NOMO-1 treated with dmso at 0.1 percent for 144 hours (cell line): ENCODE measurements around the gene COL13A1.

Source experiments
- DNase-seq: peaks from one replicate; lab custom pipeline; 2025; ENCODE audit not compliant: unreplicated experiment; lab: John Stamatoyannopoulos, UW

The COL13A1 gene

DNA sequence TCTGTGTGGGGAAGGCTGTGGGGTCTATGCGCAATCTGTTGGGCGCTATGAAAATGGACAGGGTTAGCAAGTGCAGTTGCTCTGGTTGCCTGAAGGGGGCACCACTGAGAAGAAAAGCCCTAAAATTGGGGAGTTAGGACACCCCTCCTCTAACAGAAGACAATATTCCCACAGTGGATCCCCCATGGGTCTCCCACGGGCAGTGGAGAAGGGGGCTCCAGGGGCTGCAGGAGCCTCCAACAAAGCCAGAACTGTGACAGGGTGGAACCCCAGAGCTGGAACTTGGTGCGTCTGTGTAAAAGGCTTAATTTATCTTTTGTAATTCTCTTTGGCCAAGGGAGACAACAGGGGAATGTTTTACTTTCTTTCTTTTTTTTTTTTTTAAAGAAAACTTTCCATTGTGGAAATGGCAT is 12.5 kb upstream of the COL13A1 start:
- no peak for DNase-seq

DNA sequence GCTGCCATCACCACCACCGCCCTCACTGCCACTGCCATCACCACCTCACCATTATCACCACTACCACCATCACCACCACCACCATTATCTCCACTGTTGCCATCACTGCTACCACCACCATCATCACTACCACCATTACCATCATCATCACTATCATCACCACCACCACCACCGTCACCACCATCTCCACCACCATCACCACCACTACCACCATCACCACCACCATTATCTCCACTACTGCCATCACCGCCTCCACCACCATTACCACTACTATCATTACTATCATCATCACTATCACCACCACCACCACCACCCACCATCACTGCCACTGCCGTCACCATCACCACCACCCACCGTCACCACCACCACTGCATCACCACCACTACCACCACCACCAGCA is 9.9 kb upstream of the COL13A1 start:
- no peak for DNase-seq

DNA sequence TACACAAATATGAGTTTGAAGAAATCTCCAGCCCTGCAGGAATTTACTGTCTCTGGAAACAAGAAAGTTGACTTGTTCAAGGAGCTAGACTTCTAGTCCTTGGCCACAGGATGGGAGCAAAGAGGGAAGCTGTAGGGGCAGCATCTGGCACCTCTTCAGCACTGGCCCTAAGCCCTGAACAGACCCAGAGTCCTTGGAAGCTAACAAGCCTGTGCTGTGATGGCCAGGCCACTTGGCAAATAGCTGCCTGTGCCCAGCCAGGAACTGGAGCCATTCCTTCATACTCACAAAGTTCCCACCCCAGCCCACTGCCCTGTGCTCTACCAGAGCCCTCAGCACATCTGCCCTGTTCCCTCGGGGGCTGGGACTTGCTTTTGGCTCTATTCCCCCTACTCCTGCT is 9.4 kb upstream of the COL13A1 start:
- no peak for DNase-seq

DNA sequence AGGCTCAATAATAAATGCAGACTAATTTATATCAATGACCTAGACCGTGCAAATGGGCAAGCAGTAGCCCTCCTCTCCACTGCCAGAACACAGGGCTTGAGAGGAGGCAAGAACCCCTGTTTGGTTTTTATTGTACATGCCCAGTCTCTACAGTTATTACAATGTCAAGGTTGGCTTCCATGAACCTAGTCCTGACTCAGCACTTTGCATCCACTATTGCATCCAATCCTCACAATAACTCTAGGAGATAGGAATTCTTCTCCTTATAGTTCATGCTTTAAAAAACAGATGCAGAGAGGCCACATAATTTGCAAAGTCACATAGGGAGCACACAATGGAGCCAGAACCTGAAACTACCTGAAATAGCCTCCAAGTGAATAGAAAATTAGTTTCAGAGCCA is 7.0 kb upstream of the COL13A1 start:
- DNase-seq, result no peak

DNA sequence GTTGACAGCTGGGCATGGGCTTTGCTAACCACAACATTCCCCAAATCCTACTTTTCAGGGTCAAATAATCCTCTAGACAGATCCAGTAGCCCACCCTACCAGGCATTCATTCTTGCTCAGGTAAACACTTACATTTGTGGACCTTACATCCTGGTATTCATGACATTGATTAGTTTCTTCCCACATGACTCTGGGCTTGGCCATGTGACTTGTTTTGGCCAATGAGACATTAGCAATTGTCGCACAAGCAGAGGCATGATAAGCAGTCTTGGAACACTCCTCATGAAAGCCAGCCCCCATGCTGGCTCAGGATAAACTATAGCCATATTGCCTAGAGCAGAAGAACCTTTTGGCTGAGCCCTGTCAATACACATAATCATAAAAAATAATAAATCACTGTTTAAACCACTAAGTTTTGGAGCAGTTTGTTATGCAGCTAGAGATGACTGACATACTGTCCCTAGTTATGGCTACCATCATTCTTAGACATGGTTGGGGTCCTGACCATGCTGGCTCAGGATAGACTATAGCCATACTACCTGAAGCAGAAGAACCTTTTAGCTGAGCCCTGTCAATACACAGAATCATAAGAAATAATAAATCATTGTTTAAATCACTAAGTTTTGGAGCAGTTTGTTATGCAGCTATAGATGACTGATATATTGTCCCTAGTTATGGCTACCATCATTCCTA is 6.3 kb upstream of the COL13A1 start:
- DNase-seq, result no peak

DNA sequence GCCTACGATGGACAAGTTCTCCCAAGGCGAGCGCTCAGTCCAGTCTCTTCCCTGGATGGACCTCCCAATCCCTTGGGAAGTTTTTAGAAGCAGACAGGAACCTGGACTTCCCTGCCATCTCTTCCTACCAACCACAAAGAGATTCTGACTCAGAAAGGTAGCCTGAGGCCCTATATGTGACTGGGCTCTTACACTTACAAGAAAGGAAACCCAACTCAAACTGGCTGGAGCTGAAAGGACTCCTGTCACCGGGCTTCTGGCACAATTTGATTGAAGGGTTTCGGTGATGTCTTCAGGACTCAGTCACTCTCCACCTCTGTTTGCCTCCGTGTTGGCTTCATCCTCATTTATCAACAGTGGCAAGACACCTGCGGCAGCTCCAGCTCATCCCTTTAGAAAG is 3.7 kb upstream of the COL13A1 start:
- DNase-seq, result no peak

DNA sequence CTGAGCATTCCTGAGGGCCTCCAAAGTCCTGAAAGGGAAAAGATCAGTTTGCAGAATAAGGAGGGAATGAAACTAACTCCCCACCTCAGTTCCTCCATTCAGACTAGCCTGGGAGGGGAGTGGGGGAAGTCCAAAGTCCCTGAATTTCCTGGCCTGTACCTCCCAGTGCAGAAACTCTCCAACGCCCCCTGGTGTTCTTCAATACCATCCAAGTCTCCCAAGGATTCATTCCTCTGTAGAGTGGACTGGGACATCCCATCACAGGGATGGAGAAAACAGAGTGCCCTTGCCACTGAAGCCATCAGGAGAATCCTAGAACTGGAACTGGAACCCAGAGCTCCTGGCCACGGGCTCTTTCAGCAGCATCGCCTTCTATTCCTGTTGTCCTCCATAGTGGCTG is 1.6 kb upstream of the COL13A1 start:
- DNase-seq, result no peak

DNA sequence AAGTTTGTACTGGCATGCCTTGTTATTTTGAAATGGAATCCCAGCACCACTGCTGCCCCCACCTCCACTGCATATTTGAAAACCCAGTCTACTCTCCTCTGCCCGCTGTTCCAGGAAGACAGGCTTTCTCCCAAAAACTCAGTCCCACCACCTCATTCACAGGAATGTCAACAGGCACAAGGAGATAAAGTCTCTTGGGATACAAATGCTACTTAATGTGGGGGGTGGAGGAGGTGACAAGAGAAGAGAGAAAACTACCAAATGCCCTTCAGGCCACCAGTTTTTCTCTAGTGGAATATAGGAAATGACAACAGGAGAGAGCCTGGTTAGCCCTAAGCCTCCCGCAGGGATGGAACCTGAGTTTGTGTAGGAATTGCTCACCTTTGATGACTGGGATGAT is 1.0 kb upstream of the COL13A1 start:
- DNase-seq, result no peak

DNA sequence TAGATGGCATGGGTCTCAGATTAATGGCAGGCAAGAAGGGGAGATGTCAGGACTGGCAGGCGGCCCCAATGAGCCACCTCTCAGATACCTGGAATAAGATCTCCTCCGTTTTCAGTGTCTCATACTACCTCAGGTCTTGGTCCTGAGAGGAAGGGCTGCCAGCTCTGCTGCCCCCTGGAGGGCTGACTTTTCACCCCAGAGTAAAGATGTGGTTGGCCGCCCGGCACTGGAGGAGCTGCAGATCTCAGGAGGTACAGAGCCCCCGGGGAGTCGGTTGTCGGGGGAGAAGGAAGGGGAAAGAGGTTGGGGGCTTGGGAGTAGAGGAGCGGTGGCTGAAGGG is 642 bp upstream of the COL13A1 start:
- DNase-seq, result no peak

DNA sequence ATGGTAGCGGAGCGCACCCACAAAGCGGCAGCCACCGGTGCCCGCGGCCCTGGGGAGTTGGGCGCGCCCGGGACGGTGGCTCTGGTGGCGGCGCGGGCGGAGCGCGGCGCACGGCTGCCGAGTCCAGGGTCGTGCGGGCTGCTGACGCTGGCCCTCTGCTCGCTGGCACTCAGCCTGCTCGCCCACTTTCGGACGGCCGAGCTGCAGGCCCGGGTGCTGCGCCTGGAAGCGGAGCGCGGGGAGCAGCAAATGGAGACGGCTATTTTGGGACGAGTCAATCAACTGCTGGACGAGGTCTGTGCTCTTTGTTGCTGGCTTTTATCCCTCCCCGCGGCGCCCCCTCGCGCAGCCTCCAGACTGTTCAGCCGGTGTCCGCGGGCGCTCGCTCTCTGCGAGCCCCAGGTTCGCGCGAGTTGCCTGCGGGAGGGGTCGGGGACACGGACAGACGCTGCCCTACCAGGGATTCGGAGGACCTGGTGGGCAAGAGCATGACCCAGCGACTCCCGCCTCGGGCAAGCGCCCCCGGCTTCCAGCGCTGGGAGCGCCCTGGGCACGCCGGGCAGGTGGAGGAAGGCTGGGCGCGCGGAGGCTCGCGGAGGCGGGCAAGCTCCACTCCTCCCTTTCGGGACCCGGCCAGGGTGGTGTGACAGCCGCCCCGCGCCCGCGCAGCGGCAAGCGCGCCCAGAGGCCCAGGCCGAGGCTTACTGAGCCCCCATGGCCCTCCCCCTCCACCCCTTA is 887 bp downstream of the COL13A1 start:
- no peak for DNase-seq

DNA sequence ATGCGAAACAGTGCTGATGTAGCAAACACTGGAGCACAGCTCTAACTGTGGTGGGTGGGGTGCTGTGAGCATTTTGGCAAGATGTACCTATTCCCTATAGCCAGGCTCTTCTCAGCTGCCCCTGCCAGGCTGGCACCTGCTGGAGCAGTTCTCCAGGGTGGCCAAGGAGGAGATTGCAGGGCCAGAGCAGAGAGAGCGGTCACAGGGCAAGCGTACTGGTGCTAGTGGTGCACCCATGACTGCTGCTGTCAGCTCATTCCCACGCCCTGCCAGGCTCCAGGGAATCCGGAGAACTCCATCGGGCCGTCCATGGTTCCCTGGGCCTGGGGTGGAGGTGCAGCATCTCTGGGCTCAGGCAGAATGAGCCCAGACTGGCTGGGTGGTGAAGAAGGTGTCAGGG is 2.1 kb downstream of the COL13A1 start:
- DNase-seq, result no peak

DNA sequence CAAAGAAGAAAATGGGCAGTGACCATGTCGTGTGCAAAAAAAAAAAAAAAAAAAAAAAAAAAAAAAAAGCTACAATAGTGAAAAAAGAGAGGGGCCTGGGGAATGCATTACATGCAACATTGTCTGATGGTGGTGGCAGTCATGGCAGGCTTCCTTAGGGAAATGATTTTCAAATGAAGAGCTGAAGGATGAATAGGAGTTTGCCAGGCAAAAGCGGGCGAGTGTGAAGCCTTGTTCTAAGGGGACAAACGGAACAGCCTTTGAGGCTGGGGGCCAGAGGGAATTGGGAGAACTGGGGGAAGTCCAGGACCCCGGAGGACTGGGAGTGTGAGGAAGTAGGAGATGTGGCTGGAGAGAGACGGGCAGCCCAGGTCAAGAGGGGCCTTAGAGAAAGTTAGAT is 3.1 kb downstream of the COL13A1 start:
- no peak for DNase-seq

DNA sequence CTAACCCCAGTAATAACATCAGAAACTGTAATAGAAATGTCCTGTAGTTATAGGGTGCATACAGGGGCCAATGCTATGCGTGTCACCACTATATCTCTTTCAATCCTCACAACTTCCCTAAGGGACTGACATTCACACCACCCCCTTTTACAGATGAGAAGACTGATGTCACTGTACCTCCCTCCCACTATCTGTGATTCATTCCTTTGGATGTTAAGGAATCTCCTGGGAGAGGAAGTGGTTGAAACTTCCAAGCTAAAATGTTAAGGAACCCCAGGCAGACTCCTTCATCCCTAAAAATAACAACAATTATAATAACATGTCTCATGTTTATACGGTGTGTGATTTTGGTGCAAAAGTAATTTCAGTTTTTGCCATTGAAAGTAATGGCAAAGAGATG is 5.4 kb downstream of the COL13A1 start:
- DNase-seq, result no peak

DNA sequence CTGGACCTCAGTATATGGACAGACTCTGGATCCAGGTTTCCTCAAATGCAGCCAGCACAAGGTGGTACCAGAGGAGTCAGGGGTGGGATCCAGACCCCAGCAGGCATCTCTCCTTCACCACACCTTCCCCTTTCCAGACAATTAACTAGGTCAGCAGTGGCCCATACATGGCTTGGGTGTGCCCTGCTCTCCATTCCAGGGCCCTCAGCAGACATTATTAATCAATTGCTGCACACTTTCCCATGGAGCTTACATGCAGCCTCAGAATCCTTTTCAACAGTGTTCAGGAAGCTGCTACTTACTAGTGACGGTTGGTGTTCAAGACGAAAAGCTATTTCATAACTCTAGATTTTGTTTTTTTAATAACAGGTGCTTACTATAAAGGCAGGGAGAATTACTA is 6.0 kb downstream of the COL13A1 start:
- DNase-seq, result no peak

DNA sequence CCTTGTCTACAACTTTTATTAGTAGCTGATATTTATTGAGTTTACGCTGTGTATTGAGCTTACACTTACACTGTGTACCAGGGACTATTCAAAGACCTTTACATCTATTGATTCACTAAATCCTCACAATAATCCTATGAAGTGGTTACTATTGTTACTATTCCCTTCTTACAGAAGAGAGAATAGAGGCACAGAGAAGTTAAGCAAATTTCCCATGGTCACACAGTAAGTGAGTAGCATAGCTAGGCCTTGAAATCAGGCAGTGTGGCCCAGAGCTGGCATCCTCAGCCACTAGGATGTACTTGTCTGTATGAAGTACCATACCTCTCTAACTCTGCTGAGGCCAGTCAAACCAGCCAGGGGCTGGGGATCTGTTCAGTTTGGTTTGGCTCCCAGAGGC is 7.6 kb downstream of the COL13A1 start:
- no peak for DNase-seq

DNA sequence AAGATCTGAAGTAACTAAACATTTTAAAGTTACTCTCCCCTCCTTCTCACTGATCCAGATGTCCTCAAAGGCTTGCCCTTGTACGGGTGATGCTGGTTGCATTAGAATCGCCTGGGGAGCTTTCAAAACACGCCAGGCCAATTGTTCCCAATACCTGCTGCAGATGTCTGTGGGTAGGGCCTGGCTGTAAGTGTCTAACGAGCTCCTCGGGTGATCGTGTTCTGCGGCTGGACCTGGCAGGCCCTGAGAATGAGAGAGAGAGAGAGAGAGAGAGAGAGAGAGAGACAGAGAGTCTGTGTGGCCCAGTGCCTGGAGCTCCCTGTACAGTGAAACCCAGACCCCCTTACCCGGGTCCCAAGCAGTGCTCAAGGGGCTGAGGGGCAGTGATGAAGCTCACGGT is 8.4 kb downstream of the COL13A1 start:
- DNase-seq, result no peak

DNA sequence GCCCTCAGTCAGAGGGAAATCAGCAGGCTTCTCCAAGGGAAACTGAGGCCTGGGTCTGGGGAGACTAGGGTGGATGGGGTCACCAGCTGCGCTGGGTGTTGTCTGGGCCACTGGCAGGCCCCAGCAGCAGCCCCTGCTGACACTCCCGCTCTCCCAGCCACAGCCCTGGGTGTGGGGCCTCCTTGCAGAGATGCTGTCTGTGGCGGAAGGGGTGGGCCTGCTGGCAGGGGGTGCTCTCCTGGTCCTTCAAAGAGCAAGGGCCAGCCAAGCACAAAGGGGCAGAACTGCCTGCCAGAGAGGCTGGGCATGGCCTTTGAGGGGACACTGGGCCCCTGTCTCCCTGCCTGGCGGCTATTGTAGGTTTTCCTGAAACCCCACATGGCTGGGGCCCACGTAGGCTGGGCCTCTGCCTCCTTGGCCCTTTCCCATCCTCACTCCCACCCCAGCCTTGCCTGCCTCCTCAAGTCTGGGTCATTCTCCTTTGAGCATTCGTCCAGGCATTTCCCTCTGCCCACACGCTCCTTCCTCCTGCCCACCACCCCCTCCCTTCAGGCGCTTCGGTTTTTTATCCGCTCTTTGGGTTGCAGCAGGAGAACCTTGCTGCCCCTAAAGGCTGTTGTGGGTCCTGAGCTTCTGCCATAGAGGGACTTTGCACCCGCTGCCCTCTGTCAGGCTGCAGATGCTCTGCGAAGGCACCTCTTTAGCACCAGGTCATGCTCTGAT is 9.1 kb downstream of the COL13A1 start:
- no peak for DNase-seq

DNA sequence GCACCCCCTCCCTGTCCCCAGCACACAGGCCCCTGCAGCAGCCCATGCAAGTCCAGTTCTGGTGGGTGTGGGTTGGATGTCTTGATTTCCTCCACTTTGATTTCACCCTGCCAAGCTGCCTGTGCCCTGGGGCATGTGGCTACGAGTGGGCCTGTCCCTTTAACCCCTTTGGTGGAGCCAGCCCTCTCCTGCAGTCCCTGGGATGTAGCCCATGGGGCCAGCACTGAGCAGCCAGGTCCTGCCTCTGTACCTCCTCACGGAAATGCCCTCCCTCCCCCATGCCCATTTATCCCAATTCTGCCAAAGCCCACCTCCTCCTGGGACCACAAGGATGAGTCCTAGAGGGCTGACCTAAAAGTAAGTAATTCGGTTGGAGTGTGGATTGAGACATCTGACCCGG is 11.9 kb downstream of the COL13A1 start:
- no peak for DNase-seq

DNA sequence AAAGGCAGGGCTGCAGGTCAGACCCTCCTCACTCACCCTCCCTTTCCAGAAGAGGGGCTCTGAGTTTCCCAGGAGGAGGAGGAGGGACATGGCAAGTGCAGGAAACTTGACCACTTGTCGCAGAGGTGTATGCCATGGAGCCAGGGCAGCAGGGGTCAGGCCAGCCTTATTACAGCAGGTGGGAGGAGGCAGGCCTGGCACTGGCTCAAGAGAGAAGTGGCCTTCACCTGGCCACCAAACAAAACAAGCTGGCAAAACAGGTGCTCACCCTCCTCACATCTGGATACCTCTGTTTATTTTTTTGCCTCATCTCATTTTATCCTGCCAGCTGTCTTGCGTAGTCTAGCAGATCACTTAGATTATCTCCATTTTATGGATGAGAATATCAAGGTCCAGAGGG is 12.5 kb downstream of the COL13A1 start:
- no peak for DNase-seq

DNA sequence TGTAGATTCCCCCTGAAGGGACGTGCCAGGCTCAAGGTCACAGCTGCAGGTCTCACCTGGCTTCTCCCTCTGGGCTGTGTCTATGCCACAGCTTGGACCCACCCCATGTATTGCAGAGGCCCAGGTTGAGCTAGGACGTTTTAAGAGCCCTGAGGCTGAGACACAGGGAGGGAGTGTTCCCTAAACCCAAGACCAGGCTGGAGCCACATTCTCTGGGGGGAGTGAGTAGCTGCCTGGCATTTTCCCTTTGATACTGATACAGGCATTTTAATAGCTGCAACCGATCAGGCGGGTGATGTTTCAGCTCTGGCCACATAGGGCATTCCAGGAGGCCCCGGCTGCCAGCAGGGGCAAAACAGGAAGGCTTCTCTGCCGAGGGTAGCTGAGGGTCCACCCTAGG is 13.4 kb downstream of the COL13A1 start:
- DNase-seq, result no peak

DNA sequence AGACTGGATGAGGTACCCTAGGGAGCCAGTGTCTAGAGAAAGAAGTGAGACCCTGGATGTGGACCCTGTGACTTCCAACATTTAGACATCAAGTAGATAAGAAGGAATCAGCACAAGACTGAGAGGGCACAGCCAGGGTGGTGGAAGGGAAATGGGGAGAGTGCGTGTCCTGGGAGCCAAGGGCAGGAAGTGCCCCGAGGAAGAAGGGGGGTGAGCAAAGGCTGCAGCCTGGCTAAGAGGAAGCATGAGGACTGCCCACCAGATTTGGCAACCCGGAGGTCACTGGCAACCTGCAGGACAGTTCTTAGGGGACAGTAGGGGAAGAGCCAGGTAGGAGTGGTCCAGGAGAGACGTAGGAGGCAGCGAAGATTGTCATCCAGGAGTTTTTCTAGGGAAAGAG is 14.8 kb downstream of the COL13A1 start:
- DNase-seq, result no peak

DNA sequence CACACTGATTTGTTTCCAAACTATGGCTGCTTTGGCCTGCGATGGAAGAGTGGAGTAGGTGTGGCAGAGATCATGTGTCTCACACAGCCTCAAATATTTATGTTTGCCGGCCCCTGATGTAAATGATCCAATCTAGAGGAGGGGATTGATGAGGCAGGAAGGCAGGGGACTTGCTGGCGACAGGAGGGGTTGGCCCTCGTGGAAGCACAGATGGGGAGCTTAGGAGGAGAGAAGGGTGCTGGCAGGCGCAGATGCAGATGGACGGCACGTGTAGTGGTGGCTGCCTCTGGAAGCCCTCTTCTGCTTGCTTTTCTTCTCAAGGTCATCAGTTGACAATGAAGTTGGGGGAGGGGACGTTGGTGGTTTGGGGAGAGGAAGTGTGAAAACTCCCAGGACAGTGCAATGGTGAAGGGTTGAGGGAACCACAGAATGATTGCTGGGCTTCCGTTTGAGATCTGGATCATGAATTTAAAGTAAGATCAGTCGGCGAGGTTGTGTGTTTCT is 15.4 kb downstream of the COL13A1 start:
- peak; percentile 25 for DNase-seq
